EL (cell line): ENCODE data around the gene ACSS2.

ENCODE experiments used
- DNase-seq: peaks from one replicate; pipeline ENCODE4 v3.0.0-alpha.2; 2016

Gene ACSS2

GRCh38 chr20:34952671-34953070 lies 76.3 kb downstream of the ACSS2 start:
- DNase-seq = peak; percentile 18

- no peak for DNase-seq
Observed at GRCh38 chr20:34953960-34954359, 77.5 kb downstream of the ACSS2 start.

GRCh38 chr20:34954904-34955230 lies 78.5 kb downstream of the ACSS2 start:
- DNase-seq = peak; percentile 65

- DNase-seq = peak; percentile 97
Observed at GRCh38 chr20:34955231-34956040, 79.0 kb downstream of the ACSS2 start, which contains the start of the genes GSS and MYH7B. Gene GSS (minus strand): TSS chr20:34955806. CDS start chr20:34951852, 3,954 bp downstream. Gene MYH7B (plus strand): TSS chr20:34955868. CDS start chr20:34978006, 22,138 bp downstream.

GRCh38 chr20:34956041-34956458 lies 79.6 kb downstream of the ACSS2 start:
- DNase-seq = no peak

GRCh38 chr20:34956751-34957472 lies 80.5 kb downstream of the ACSS2 start:
- no peak for DNase-seq

GRCh38 chr20:34964486-34964885 lies 88.1 kb downstream of the ACSS2 start:
- no peak for DNase-seq

- DNase-seq = no peak
Observed at GRCh38 chr20:34965051-34965450, 88.6 kb downstream of the ACSS2 start.

- no peak for DNase-seq
Observed at GRCh38 chr20:34967421-34967820, 91.0 kb downstream of the ACSS2 start.

- no peak for DNase-seq
Observed at GRCh38 chr20:34968042-34968775, 91.8 kb downstream of the ACSS2 start.

- DNase-seq = no peak
Observed at GRCh38 chr20:34970193-34970840, 93.9 kb downstream of the ACSS2 start.

- DNase-seq = no peak
Observed at GRCh38 chr20:34970846-34971560, 94.6 kb downstream of the ACSS2 start.

- DNase-seq = no peak
Observed at GRCh38 chr20:34971561-34972235, 95.3 kb downstream of the ACSS2 start.

- DNase-seq = no peak
Observed at GRCh38 chr20:34974246-34974645, 97.8 kb downstream of the ACSS2 start.

- no peak for DNase-seq
Observed at GRCh38 chr20:34976286-34976685, 99.9 kb downstream of the ACSS2 start.
